Measurements from ENCODE around the gene CSPG4.
"Not testable (repeated sequence)": the region's sequence is repeated elsewhere in the genome, so short reads cannot be mapped to it uniquely, and the experiment has no call there.

CSPG4 gene

GRCh38 chr15:75699961-75700874, 12.4 kb downstream of the CSPG4 start:
- H3K4me1 Mint-ChIP-seq = peaks cover 47% of the 10 kb centered on the region
- peak overlapping the region in 2 of 3 experiments; percentile 28 to 46 for H3K27ac Mint-ChIP-seq
- H3K27me3 Mint-ChIP-seq (ENCODE audit: low read depth); H3K9me3 Mint-ChIP-seq; H3K36me3 Mint-ChIP-seq (ENCODE audit: low read depth); H3K4me3 Mint-ChIP-seq: not testable (repeated sequence)

GRCh38 chr15:75699517-75699916, 13.1 kb downstream of the CSPG4 start:
- H3K4me3 Mint-ChIP-seq; H3K27me3 Mint-ChIP-seq (ENCODE audit: low read depth): not testable (repeated sequence)

GRCh38 chr15:75697974-75698747, 14.5 kb downstream of the CSPG4 start:
- not testable (repeated sequence) for H3K27me3 Mint-ChIP-seq (ENCODE audit: low read depth); H3K36me3 Mint-ChIP-seq (ENCODE audit: low read depth); H3K9me3 Mint-ChIP-seq
- H3K4me1 Mint-ChIP-seq = peaks cover 66% of the 10 kb centered on the region
- H3K4me3 Mint-ChIP-seq = peak overlapping the region in 1 of 3 experiments; percentile 1
- peak overlapping the region in 2 of 3 experiments; percentile 62 to 73 for H3K27ac Mint-ChIP-seq

More at GRCh38 chr15:75699517-75699916, 13.1 kb downstream of the CSPG4 start:
- H3K4me1 Mint-ChIP-seq = peaks cover 54% of the 10 kb centered on the region
- peak overlapping the region in 2 of 3 experiments; percentile 29 to 80 for H3K27ac Mint-ChIP-seq
- not testable (repeated sequence) for H3K36me3 Mint-ChIP-seq (ENCODE audit: low read depth); H3K9me3 Mint-ChIP-seq

GRCh38 chr15:75697523-75697922, 15.1 kb downstream of the CSPG4 start:
- Mint-ChIP-seq H3K27ac (peak overlapping the region in 2 of 3 experiments; percentile 62 to 73), H3K36me3 (ENCODE audit: low read depth) (no peaks in the 10 kb centered on the region), H3K27me3 (ENCODE audit: low read depth) (peaks cover 4% of the 10 kb centered on the region), H3K9me3 (no peaks in the 10 kb centered on the region), H3K4me3 (peak overlapping the region in 1 of 3 experiments; percentile 1), H3K4me1 (peaks cover 66% of the 10 kb centered on the region)
- TF ChIP-seq CTCF (IDR thresholded peaks at IDR 0.05; ENCODE audit: unreplicated experiment in 3 of 3) = no peak

GRCh38 chr15:75696854-75697259, 15.8 kb downstream of the CSPG4 start:
- no peak overlapping the region for H3K4me3 Mint-ChIP-seq
- peaks cover 4% of the 10 kb centered on the region for H3K27me3 Mint-ChIP-seq (ENCODE audit: low read depth)

GRCh38 chr15:75696311-75696720, 16.3 kb downstream of the CSPG4 start:
- Mint-ChIP-seq H3K36me3 (ENCODE audit: low read depth) (no peaks in the 10 kb centered on the region), H3K27ac (peak overlapping the region in 2 of 3 experiments; percentile 65 to 74)

More at GRCh38 chr15:75696854-75697259, 15.8 kb downstream of the CSPG4 start:
- TF ChIP-seq CTCF (IDR thresholded peaks at IDR 0.05; ENCODE audit: unreplicated experiment in 3 of 3) = no peak
- no peaks in the 10 kb centered on the region for H3K9me3 Mint-ChIP-seq
- H3K27ac Mint-ChIP-seq = peak overlapping the region in 1 of 3 experiments; percentile 65
- H3K4me1 Mint-ChIP-seq = peaks cover 63% of the 10 kb centered on the region
- H3K36me3 Mint-ChIP-seq (ENCODE audit: low read depth) = no peaks in the 10 kb centered on the region

More at GRCh38 chr15:75696311-75696720, 16.3 kb downstream of the CSPG4 start:
- H3K27me3 Mint-ChIP-seq (ENCODE audit: low read depth) = peaks cover 4% of the 10 kb centered on the region
- no peak overlapping the region for H3K4me3 Mint-ChIP-seq
- peaks cover 59% of the 10 kb centered on the region for H3K4me1 Mint-ChIP-seq
- TF ChIP-seq CTCF (IDR thresholded peaks at IDR 0.05; ENCODE audit: unreplicated experiment in 3 of 3) = no peak
- no peaks in the 10 kb centered on the region for H3K9me3 Mint-ChIP-seq

Data from nephron (organoid).